HEK293T (cell line): Measurements from ENCODE around the gene PHLPP1.
"Not testable (repeated sequence)": the region's sequence is repeated elsewhere in the genome, so short reads cannot be mapped to it uniquely, and the experiment has no call there.

Experiments used
- CTCF ChIA-PET: fragments of 350-600 bp; formaldehyde crosslinking; extraction: SDS; loops from one replicate; lab custom pipeline; 2021; ENCODE audit warnings: antibody characterized with exemption, inconsistent platforms; lab: Yijun Ruan, JAX
- POLR2A ChIA-PET: fragments of 350-600 bp; formaldehyde crosslinking; extraction: SDS; loops from one replicate; lab custom pipeline; 2020; ENCODE audit warnings: antibody characterized with exemption, inconsistent platforms; lab: Yijun Ruan, JAX
- DNase-seq: peaks from one replicate; pipeline ENCODE4 v3.0.0; 2012; ENCODE audit warnings: mixed read lengths; ENCODE audit errors: extremely low spot score
- ARNT ChIP-seq: fragments of 450-650 bp; IDR thresholded peaks from 2 replicates; pipeline ENCODE4 v1.6.1; 2017; ENCODE audit warnings: mild to moderate bottlenecking
- BHLHE40 ChIP-seq: fragments of 450-650 bp; IDR thresholded peaks from 2 replicates; pipeline ENCODE4 v1.6.1; 2016; ENCODE audit warnings: mild to moderate bottlenecking, moderate library complexity, borderline replicate concordance
- CTBP1 ChIP-seq: fragments of 450-650 bp; IDR thresholded peaks from 2 replicates; pipeline ENCODE4 v1.6.1; 2016; ENCODE audit warnings: borderline replicate concordance
- ELF4 ChIP-seq: fragments of 450-650 bp; IDR thresholded peaks from 2 replicates; pipeline ENCODE4 v1.6.1; 2017; ENCODE audit warnings: antibody characterized with exemption
- FOXA1 ChIP-seq: fragments of 450-650 bp; IDR thresholded peaks from 2 replicates; pipeline ENCODE4 v1.6.1; 2016; ENCODE audit warnings: mild to moderate bottlenecking
- FOXK2 ChIP-seq: fragments of 450-650 bp; IDR thresholded peaks from 2 replicates; pipeline ENCODE4 v1.6.1; 2016; ENCODE audit warnings: mild to moderate bottlenecking
- FOXM1 ChIP-seq: fragments of 450-650 bp; IDR thresholded peaks from 2 replicates; pipeline ENCODE4 v1.6.1; 2017; ENCODE audit warnings: mild to moderate bottlenecking, borderline replicate concordance
- HDGF ChIP-seq: fragments of 450-650 bp; IDR thresholded peaks from 2 replicates; pipeline ENCODE4 v1.6.1; 2017; ENCODE audit warnings: antibody characterized with exemption, borderline replicate concordance
- L3MBTL2 ChIP-seq: fragments of 450-650 bp; conservative IDR thresholded peaks from 2 replicates; pipeline ENCODE4 v1.6.1; 2016; ENCODE audit warnings: mild to moderate bottlenecking
- LEF1 ChIP-seq: fragments of 450-650 bp; IDR thresholded peaks from 2 replicates; pipeline ENCODE4 v1.6.1; 2017; ENCODE audit warnings: mild to moderate bottlenecking, borderline replicate concordance
- NFRKB ChIP-seq: fragments of 450-650 bp; IDR thresholded peaks from 2 replicates; pipeline ENCODE4 v1.6.1; 2016; ENCODE audit warnings: mild to moderate bottlenecking, moderate library complexity
- SP1 ChIP-seq: fragments of 450-650 bp; IDR thresholded peaks from 2 replicates; pipeline ENCODE4 v1.6.1; 2017
- SUZ12 ChIP-seq: fragments of 450-650 bp; IDR thresholded peaks from 2 replicates; pipeline ENCODE4 v1.6.1; 2016; ENCODE audit warnings: mild to moderate bottlenecking
- TARDBP ChIP-seq: fragments of 450-650 bp; IDR thresholded peaks from 2 replicates; pipeline ENCODE4 v1.6.1; 2016
- ZNF384 ChIP-seq: fragments of 450-650 bp; IDR thresholded peaks from 2 replicates; pipeline ENCODE4 v1.6.1; 2016
- TF ChIP-seq, protein P1 (sequence below): fragments of 450-650 bp; IDR thresholded peaks from 2 replicates; pipeline ENCODE4 v1.6.1; 2016

PHLPP1 gene

DNA sequence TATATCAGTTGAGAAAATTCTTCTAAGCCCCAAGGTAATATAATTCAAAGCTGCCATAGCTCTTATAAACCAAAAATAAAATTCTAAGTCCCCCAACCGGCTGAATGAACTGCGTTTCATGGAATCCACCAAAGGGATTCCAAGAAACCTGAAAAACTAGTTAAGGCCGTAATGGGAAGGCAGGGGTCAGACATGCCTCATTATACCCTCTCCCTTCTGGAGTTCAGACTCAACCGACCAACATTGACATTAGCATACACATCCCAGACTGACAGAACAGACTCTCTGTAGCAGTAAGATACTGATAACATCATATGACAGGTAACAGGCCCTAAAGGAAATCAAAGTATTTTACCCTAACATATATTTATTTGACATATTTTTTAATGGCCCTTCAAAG is 31.4 kb upstream of the PHLPP1 start:
- ChIA-PET POLR2A (no interaction called here), CTCF (no interaction called here)
- DNase-seq, result no peak
- no peak for TF ChIP-seq ZNF384
- TF ChIP-seq, protein P1, sequence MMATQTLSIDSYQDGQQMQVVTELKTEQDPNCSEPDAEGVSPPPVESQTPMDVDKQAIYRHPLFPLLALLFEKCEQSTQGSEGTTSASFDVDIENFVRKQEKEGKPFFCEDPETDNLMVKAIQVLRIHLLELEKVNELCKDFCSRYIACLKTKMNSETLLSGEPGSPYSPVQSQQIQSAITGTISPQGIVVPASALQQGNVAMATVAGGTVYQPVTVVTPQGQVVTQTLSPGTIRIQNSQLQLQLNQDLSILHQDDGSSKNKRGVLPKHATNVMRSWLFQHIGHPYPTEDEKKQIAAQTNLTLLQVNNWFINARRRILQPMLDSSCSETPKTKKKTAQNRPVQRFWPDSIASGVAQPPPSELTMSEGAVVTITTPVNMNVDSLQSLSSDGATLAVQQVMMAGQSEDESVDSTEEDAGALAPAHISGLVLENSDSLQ, result no peak
- no peak for TF ChIP-seq NFRKB
- no peak for TF ChIP-seq CTBP1
- no peak for TF ChIP-seq FOXM1
- no peak for TF ChIP-seq ELF4
- TF ChIP-seq ARNT, result no peak

DNA sequence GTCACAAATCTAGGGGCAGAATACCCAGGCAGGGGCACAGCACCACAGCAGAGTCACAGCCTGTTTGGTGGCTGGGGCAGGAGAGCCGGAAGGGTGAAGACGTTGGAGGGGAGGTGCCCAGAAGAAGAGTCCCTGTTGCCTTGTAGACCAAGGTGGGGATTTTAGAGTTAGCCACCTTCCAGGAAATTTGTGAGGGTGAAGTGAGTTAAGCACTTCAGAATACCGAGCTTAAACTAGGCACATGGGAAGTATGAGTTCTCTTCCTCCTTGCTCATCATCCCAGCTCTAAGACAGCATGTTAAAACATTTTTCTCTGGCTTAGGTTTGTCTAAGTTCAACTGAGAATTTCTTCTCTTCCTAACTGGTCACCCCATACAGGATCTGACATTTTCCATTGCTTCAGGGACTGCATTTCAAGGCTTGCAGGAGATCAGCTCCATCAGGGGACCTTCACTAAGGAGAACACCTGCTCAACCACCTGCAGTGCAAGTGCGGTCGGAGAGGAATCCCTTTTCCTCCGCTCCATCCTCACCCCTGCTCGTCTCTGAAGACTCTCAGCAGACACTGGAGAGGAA is 26.5 kb upstream of the PHLPP1 start:
- DNase-seq, result no peak
- POLR2A ChIA-PET, result no interaction called here
- CTCF ChIA-PET, result no interaction called here
- TF ChIP-seq FOXK2 (no peak), ELF4 (no peak), FOXA1 (no peak), NFRKB (no peak), LEF1 (no peak)

DNA sequence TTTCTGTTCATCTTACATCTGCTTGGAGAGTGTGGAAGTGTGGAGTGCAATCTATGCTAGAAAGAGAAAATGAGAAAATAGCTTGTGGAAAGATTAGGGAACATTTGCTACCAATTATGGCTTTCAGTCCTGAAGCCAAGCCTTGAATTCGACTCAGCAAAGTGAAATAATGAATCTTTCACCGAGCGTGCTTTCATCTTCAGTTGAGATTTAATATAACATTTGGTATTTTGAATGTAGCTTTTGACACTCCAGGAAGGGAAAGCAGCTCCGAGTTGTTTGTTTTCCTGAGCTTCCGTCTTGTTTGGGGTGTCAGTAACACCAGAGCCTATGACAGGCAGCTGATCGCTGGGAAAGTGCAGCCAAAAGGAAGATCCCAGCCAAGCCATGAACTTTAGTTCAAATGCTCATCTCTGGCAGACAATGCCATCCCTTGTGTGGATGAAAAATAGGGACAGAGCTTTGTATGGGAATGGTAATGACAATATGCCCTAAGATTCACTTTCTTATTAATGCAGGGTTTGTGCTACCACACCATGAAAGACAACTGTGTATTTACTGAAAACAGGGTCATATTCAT is 25.0 kb upstream of the PHLPP1 start:
- DNase-seq, result no peak

DNA sequence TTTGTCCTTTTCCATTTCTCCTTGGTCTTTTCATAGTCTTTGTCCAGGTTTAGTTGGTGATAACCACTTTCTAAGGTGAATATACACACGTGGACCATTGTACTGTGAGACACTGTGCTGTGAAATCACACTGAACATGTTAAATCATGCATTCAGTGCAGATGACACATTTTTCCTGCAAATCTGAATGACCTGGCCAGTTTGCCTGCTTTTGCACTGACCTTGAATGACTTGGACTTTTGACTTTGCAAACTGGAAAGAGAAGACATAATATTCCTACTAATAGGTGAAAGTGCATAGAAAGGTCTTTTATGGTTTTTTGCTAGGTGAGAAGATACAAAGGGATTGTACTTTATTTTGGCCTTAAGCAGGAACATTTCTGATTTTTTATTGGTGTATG is 21.7 kb upstream of the PHLPP1 start:
- TF ChIP-seq ELF4, result no peak
- TF ChIP-seq FOXK2, result no peak
- no peak for TF ChIP-seq FOXA1
- TF ChIP-seq, protein P1, result no peak
- TF ChIP-seq NFRKB, result no peak
- no peak for TF ChIP-seq CTBP1
- no peak for TF ChIP-seq ZNF384
- no peak for TF ChIP-seq SP1
- TF ChIP-seq FOXM1, result no peak
- TF ChIP-seq L3MBTL2, result no peak
- no peak for TF ChIP-seq LEF1
- no peak for TF ChIP-seq HDGF
- TF ChIP-seq TARDBP, result no peak
- no peak for TF ChIP-seq BHLHE40
- no peak for TF ChIP-seq SUZ12
- no peak for TF ChIP-seq ARNT
- DNase-seq, result no peak
- ChIA-PET CTCF (no interaction called here), POLR2A (no interaction called here)

More for the DNA sequence above, 25.0 kb upstream of the PHLPP1 start:
- ChIA-PET POLR2A (no interaction called here), CTCF (no interaction called here)
- no peak for TF ChIP-seq NFRKB
- TF ChIP-seq, protein P1, result no peak
- TF ChIP-seq ELF4, result no peak
- no peak for TF ChIP-seq TARDBP
- no peak for TF ChIP-seq LEF1
- no peak for TF ChIP-seq ARNT
- TF ChIP-seq ZNF384, result no peak
- TF ChIP-seq SUZ12, result no peak
- no peak for TF ChIP-seq FOXA1
- TF ChIP-seq FOXK2, result no peak
- no peak for TF ChIP-seq SP1
- TF ChIP-seq FOXM1, result no peak
- TF ChIP-seq HDGF, result no peak
- TF ChIP-seq BHLHE40, result no peak
- no peak for TF ChIP-seq L3MBTL2
- TF ChIP-seq CTBP1, result no peak

DNA sequence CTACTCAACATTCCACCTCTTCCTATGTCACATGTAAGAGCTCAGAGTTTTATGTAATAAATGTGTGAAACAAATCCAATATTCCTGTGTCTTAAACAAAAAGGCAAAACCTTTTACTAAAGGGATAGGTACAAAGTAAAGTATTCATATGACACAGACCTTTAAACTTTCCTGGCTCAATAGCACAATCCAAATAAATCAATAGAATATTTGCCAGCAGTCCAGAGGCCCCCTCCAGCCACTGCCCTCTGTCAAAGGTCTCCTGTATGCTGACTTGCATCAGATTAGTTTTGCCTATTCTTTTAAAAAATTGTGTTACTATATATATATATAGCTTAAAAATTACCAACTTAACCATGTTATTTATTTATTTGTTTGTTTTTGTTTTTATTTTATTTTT is 17.7 kb upstream of the PHLPP1 start:
- no peak for DNase-seq
- ChIA-PET POLR2A (no interaction called here), CTCF (no interaction called here)
- TF ChIP-seq ZNF384 (no peak), ELF4 (no peak), HDGF (no peak), ARNT (no peak), NFRKB (no peak), SP1 (no peak), FOXK2 (no peak), L3MBTL2 (no peak), TARDBP (no peak), FOXM1 (no peak), BHLHE40 (no peak), SUZ12 (no peak), FOXA1 (no peak)

DNA sequence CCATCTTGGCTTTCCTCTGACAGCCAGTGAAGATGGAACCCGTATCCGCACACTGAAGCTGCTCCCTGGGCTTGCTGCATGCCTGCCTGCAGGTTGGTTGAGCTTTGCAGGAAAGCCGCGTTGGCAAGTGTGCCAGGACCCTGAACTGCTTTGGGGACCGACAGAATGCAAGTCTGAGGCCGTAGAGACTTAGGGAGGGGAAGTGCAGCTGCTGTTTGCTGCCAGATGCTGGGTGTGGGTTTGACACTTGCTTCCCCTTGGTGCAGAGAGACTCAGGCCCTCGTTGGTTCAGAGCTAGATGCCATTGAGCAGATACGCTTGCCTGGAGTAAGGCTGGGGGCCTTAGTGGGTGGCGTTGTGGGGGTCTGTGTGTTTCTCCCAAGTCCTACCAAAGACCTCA is 13.1 kb upstream of the PHLPP1 start:
- POLR2A ChIA-PET, result no interaction called here
- CTCF ChIA-PET, result interaction anchor here (1.6 kb wide), 1 partner anchor 13 kb away, joined by 4 read pairs; no protein-coding TSS in a partner anchor
- TF ChIP-seq FOXA1, result no peak
- TF ChIP-seq HDGF, result no peak
- TF ChIP-seq CTBP1, result no peak
- no peak for TF ChIP-seq NFRKB
- TF ChIP-seq ELF4, result no peak
- no peak for TF ChIP-seq TARDBP

DNA sequence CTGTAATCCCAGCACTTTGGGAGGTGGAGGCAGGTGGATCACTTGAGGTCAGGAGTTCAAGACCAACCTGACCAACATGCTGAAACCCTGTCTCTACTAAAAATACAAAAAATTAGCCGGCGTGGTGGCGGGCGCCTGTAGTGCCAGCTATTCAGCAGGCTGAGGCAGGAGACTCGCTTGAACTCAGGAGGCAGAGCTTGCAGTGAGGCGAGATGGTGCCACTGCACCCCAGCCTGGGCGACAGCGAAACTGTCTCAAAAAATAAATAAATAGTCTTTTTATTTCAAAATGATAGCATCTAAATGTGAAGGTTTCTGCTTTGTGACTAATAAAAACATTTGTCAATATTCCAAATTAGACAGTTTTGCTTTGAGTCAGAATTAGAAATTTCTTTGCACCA is 8.5 kb upstream of the PHLPP1 start:
- not testable (repeated sequence) for DNase-seq

More for the DNA sequence above, 13.1 kb upstream of the PHLPP1 start:
- no peak for DNase-seq

DNA sequence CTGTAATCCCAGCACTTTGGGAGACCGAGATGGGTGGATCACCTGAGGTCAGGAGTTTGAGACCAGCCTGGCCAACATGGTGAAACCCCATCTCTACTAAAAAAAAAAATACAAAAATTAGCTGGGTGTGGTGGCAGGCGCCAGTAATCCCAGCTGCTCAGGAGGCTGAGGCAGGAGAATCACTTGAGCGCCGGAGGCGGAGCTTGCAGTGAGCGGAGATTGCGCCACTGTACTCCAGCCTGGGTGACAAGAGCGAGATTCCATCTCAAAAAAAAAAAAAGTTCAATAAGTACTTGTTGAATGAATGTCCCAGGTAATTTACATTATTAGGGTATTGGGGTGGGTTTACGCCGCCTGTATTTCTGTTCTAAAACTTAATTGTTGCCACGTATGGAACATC is 5.4 kb upstream of the PHLPP1 start:
- CTCF ChIA-PET, result not testable (repeated sequence)

More for the DNA sequence above, 8.5 kb upstream of the PHLPP1 start:
- POLR2A ChIA-PET, CTCF ChIA-PET: not testable (repeated sequence)

More for the DNA sequence above, 5.4 kb upstream of the PHLPP1 start:
- DNase-seq, POLR2A ChIA-PET: not testable (repeated sequence)
